ENCODE results near the gene BRAT1. TPM values are rescaled to one million over a fixed set of nuclear protein-coding genes. Genes with fewer than 3 reads are reported as not detected.

The BRAT1 gene
- total RNA-seq (10 to 100 TPM; 24.6 to 45.5 (median 37.0) TPM), polyA plus RNA-seq (10 to 100 TPM; 23.4 to 58.9 TPM), total RNA-seq (60.2 reads per million, percentile 75 among the genes with 10 or more reads in this experiment)

DNA sequence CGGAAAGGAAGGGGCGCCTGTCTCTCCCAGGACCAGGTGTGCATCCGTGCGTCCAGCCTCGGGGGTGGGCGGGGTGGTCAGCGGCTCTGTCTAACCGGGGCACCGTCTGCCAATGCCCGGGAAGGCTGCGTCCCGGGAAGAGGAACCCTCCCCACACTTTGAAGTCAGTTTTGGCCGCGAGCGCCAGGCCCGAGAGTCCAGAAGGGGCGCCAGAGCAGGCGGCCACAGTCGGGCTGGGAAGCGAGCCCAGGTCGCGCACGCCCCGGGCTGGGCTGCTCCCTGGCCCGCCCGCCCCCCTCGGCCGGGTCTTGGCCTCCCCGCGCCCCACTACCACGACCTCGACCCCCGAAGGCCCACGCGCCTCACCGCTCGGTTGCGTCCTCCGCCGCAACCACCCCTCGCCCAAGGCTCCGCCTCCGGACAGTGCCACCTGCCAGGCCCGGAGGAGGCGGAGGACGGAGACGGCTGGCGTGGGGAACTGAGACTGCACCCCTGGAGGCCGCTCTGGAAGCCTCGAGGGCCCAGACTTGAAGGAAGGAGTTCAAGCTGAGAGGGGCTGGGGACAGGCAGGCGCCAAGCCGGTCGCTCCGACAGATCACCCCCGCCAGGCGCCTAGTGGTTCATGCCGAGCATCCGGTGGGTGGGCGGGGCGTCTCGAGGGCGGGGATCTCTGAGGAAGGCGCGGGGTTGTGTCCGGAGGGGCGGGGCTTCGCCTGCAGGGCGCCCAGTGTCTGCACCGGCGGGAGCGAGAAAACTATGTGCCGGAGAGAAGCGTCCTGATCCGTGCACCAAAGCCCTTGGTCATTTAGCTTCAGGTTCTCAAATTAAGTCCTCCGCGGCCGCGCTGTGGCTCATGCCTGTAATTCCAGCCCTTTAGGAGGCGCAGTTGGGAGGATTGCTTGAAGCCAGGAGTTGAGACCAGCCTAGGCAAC is at the start of gene BRAT1:
Gene BRAT1 (minus strand): TSS at position 404 of the 932 bp plus-strand sequence. CDS start 1,093 bp downstream, outside the sequence.
- intact Hi-C loops (cut with micrococcal nuclease): loop anchor here (1.0 to 10.0 kb wide), 14 partner anchors 25 to 1096 kb away; partner anchors contain the start of genes EIF3B (in 2 of the 2), TTYH3 (in 2 of the 2), GNA12 (in 1 of the 2) and GRIFIN (in 1 of the 2)
- ChIA-PET POLR2A (interaction anchor here (0.6 to 3.6 kb wide), 8 partner anchors 25 to 173 kb away, joined by 3 to 18 read pairs (median 3); no protein-coding TSS in a partner anchor), CTCF (no interaction called here)
- Mint-ChIP-seq H3K9me3 (no peaks in the 10 kb centered on the region), H3K27me3 (no peaks in the 10 kb centered on the region), H3K27ac (peak within 1 kb of the TSS; percentile 48 to 93 (median 85)), H3K36me3 (peaks cover 0 to 6% (median 4%) of the 10 kb centered on the region in 5 donors), H3K4me1 (peaks cover 22 to 50% (median 36%) of the 10 kb centered on the region in 7 donors), H3K4me3 (peak within 1 kb of the TSS; percentile 77 to 92 (median 88))
- Histone ChIP-seq H3K27me3 (ENCODE audit: control insufficient read depth in 2 of 2, insufficient read depth in 2 of 2, low read length in 2 of 2) (no peaks in the 10 kb centered on the region), H3K27ac (ENCODE audit: low read depth, low read length) (peak within 1 kb of the TSS; percentile 100), H3K4me3 (ENCODE audit: low read length) (peak within 1 kb of the TSS; percentile 77), H3K9me3 (ENCODE audit: control insufficient read depth in 2 of 3, low read length in 3 of 3) (no peaks in the 10 kb centered on the region), H3K4me1 (ENCODE audit: control insufficient read depth in 2 of 2, insufficient read depth in 2 of 2, low read length in 2 of 2) (peaks cover 15 to 22% of the 10 kb centered on the region in 2 donors), H3K36me3 (ENCODE audit: control insufficient read depth in 2 of 3, insufficient read depth in 3 of 3, low read length in 3 of 3) (peaks cover 0 to 14% (median 4%) of the 10 kb centered on the region in 3 experiments)
- ATAC-seq (peak; percentile 95), DNase-seq (peak; percentile 84 to 95 (median 92))

DNA sequence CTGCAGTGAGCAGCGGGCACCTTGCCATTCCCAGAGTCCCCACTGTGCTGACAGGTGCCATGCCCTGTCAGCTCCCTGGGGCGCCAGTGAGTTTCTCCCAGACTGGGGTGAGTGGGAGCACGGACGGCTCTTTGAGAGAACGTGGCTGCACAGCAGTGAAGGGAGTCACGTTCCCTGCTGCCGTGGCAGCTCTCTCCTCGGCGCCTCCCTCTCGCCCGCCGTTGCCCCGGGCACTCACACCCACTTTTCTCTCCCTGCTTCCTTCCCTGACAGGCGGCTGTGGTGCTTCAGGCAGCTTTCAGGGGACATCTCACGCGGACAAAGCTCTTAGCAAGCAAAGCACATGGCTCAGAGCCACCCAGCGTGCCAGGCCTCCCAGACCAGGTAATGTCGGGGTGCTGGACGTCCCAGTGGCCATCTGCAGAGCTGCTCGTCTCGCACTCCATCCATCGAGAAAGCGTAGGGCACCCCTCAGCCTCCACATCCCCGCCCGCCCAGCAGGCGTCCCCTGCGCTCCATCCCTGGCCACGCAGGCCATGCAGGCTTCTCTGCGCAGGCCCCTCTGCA is 49.4 kb upstream of the BRAT1 start:
- peaks cover 0 to 7% (median 0%) of the 10 kb centered on the region in 5 donors for H3K36me3 Mint-ChIP-seq

DNA sequence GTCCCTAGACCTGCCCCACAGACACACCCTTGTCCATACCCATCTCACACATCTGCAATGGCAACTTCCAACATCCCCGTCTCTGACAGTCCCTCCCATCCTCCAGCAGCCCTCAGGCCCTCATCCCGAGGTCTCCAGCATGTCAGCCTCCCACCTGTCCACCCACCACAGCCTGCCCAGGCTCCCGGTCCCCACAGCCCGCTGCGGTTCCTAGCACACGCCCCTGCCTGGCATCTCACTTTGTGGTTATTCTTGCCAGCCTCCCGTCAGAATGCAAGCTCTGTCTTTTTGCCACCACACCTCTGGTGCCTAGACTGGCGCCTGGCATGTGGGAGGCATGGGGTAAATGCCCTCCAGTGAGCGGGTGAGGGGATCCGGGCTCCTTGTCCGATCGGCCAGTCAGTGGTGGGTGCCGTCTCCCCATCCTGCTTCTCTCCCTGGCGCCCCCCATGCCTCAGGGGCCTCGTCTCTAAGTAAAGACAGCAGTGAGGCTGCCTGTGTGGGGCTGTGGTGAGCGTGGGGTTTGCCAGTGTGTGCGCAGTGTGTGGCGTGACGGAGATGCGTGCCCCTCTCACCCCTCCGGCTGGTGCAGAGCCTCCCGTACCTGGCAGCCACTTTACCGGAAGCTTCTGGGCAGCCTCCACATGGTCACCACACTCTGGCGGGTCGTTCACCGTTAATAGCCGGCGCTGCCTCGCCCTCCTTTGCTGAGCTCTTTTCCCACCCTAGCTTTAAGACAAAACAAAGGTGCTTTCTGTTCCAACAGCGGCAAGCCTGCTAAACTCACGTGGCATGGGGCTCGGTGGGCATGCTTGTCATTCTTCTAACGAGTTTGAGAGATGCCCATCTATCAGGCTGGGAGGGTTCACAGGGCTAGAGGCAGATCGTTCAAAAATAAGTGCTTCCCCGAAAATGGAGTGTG is 48.0 kb upstream of the BRAT1 start:
- H3K36me3 Mint-ChIP-seq: peaks cover 0 to 14% (median 3%) of the 10 kb centered on the region in 5 donors
- Histone ChIP-seq H3K36me3 (ENCODE audit: control insufficient read depth in 2 of 3, insufficient read depth in 3 of 3, low read length in 3 of 3) (peaks cover 0 to 12% (median 0%) of the 10 kb centered on the region in 3 experiments), H3K4me3 (ENCODE audit: low read length) (no peak overlapping the region), H3K9me3 (ENCODE audit: control insufficient read depth in 2 of 3, low read length in 3 of 3) (no peaks in the 10 kb centered on the region), H3K27ac (ENCODE audit: low read depth, low read length) (no peak overlapping the region), H3K4me1 (ENCODE audit: control insufficient read depth in 2 of 2, insufficient read depth in 2 of 2, low read length in 2 of 2) (no peaks in the 10 kb centered on the region), H3K27me3 (ENCODE audit: control insufficient read depth in 2 of 2, insufficient read depth in 2 of 2, low read length in 2 of 2) (no peaks in the 10 kb centered on the region)
- H3K27me3 Mint-ChIP-seq: no peaks in the 10 kb centered on the region
- intact Hi-C loops (cut with micrococcal nuclease): no loop called here
- H3K27ac Mint-ChIP-seq: no peak overlapping the region
- DNase-seq (no peak), ATAC-seq (no peak)
- ChIA-PET POLR2A (no interaction called here), CTCF (no interaction called here)
- no peak overlapping the region for H3K4me3 Mint-ChIP-seq
- H3K9me3 Mint-ChIP-seq: peaks cover 0 to 2% (median 0%) of the 10 kb centered on the region in 11 donors
- peaks cover 0 to 8% (median 3%) of the 10 kb centered on the region in 7 donors for H3K4me1 Mint-ChIP-seq

More for the DNA sequence above, 49.4 kb upstream of the BRAT1 start:
- Mint-ChIP-seq H3K27ac (no peak overlapping the region), H3K27me3 (no peaks in the 10 kb centered on the region), H3K4me1 (peaks cover 5 to 14% (median 9%) of the 10 kb centered on the region in 7 donors), H3K9me3 (peaks cover 0 to 2% (median 0%) of the 10 kb centered on the region in 11 donors), H3K4me3 (no peak overlapping the region)
- H3K4me3 ChIP-seq (ENCODE audit: low read length): no peak overlapping the region
- H3K4me1 ChIP-seq (ENCODE audit: control insufficient read depth in 2 of 2, insufficient read depth in 2 of 2, low read length in 2 of 2): no peaks in the 10 kb centered on the region
- no peak for ATAC-seq
- peaks cover 0 to 6% (median 0%) of the 10 kb centered on the region in 3 experiments for H3K36me3 ChIP-seq (ENCODE audit: control insufficient read depth in 2 of 3, insufficient read depth in 3 of 3, low read length in 3 of 3)
- CTCF ChIA-PET: interaction anchor here (1.3 kb wide), 1 partner anchor 105 kb away, joined by 4 read pairs; no protein-coding TSS in a partner anchor
- no peaks in the 10 kb centered on the region for H3K27me3 ChIP-seq (ENCODE audit: control insufficient read depth in 2 of 2, insufficient read depth in 2 of 2, low read length in 2 of 2)
- POLR2A ChIA-PET: no interaction called here
- no peak for DNase-seq
- H3K9me3 ChIP-seq (ENCODE audit: control insufficient read depth in 2 of 3, low read length in 3 of 3): no peaks in the 10 kb centered on the region
- intact Hi-C loops (cut with micrococcal nuclease): no loop called here
- H3K27ac ChIP-seq (ENCODE audit: low read depth, low read length): no peak overlapping the region

DNA sequence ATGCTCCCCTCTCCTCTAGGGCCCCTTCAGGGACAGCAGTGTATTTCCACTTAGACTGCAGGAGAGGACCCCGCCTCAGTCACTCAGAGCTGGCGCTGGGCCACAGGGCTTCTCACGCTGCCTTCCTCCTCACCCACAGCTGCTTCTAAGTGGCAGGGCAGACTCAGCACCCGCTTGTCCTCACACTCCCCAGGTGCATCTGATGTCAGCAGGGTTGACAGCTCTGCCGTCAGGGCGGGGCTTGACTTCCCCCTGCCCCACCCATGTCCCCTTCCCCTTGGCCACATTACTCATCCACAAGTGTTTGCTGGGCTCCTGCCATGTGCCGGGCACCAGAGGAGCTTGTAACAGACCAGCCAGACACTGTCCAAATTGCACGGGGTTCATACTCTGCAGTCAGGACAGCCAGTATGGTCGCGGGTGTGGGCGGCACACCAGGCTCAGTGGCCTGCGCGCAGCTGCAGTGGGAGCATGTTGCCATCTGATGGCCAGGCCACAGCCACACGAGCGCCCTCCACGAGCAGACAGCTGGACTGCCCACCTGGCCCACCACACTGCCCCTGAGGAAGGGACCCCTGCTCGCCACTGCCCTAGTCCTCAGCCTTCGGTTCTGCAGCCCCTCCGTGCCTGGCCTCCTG is 47.2 kb upstream of the BRAT1 start:
- H3K27ac ChIP-seq (ENCODE audit: low read depth, low read length): no peak overlapping the region
- no peaks in the 10 kb centered on the region for H3K4me1 ChIP-seq (ENCODE audit: control insufficient read depth in 2 of 2, insufficient read depth in 2 of 2, low read length in 2 of 2)
- H3K27me3 ChIP-seq (ENCODE audit: control insufficient read depth in 2 of 2, insufficient read depth in 2 of 2, low read length in 2 of 2): no peaks in the 10 kb centered on the region
- Mint-ChIP-seq H3K4me1 (peaks cover 0 to 4% (median 0%) of the 10 kb centered on the region in 7 donors), H3K4me3 (no peak overlapping the region), H3K27ac (peak overlapping the region in 1 of 9 donors; percentile 20), H3K27me3 (no peaks in the 10 kb centered on the region), H3K36me3 (peaks cover 0 to 14% (median 3%) of the 10 kb centered on the region in 5 donors), H3K9me3 (peaks cover 0 to 2% (median 0%) of the 10 kb centered on the region in 11 donors)
- H3K9me3 ChIP-seq (ENCODE audit: control insufficient read depth in 2 of 3, low read length in 3 of 3): no peaks in the 10 kb centered on the region
- H3K4me3 ChIP-seq (ENCODE audit: low read length): no peak overlapping the region
- ChIA-PET POLR2A (no interaction called here), CTCF (interaction anchor here (0.7 kb wide), 1 partner anchor 12 kb away, joined by 3 read pairs; no protein-coding TSS in a partner anchor)
- no peak for DNase-seq
- peak; percentile 47 for ATAC-seq
- intact Hi-C loops (cut with micrococcal nuclease): no loop called here
- H3K36me3 ChIP-seq (ENCODE audit: control insufficient read depth in 2 of 3, insufficient read depth in 3 of 3, low read length in 3 of 3): peaks cover 0 to 15% (median 0%) of the 10 kb centered on the region in 3 experiments

DNA sequence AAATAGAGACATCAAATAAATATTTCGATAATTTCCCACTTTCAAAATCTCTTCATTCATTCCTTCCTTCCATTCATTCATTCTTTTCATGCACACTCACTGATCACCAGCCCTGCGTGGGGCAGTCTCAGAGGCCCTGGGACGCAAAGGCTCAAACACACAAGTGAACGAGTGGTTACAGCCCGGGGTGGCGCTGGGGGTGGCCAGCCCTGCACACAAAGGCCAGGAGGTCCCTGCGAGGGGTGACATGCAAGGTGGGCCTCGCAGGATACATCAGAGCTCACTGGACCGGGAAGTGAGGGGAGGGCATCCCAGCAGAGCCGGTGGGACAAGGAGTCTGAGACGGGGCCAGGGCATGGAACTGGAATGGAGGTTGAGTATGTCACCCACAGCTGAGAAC is 46.6 kb upstream of the BRAT1 start:
- ChIA-PET POLR2A (no interaction called here), CTCF (interaction anchor here (0.7 kb wide), 1 partner anchor 13 kb away, joined by 3 read pairs; no protein-coding TSS in a partner anchor)
- H3K27me3 ChIP-seq (ENCODE audit: control insufficient read depth in 2 of 2, insufficient read depth in 2 of 2, low read length in 2 of 2): no peaks in the 10 kb centered on the region
- no peaks in the 10 kb centered on the region for H3K9me3 ChIP-seq (ENCODE audit: control insufficient read depth in 2 of 3, low read length in 3 of 3)
- ATAC-seq (no peak), DNase-seq (no peak)
- Mint-ChIP-seq H3K9me3 (peaks cover 0 to 2% (median 0%) of the 10 kb centered on the region in 11 donors), H3K27me3 (no peaks in the 10 kb centered on the region), H3K4me1 (peaks cover 0 to 4% (median 0%) of the 10 kb centered on the region in 7 donors), H3K27ac (no peak overlapping the region), H3K36me3 (peaks cover 0 to 14% (median 3%) of the 10 kb centered on the region in 5 donors), H3K4me3 (no peak overlapping the region)
- no peaks in the 10 kb centered on the region for H3K4me1 ChIP-seq (ENCODE audit: control insufficient read depth in 2 of 2, insufficient read depth in 2 of 2, low read length in 2 of 2)
- peaks cover 0 to 15% (median 0%) of the 10 kb centered on the region in 3 experiments for H3K36me3 ChIP-seq (ENCODE audit: control insufficient read depth in 2 of 3, insufficient read depth in 3 of 3, low read length in 3 of 3)
- intact Hi-C loops (cut with micrococcal nuclease): no loop called here
- H3K4me3 ChIP-seq (ENCODE audit: low read length): no peak overlapping the region
- no peak overlapping the region for H3K27ac ChIP-seq (ENCODE audit: low read depth, low read length)

Data from naive thymus-derived CD4-positive, alpha-beta T cell (primary cell).